GM19463 (cell line): Measurements from ENCODE around the gene AATK.
"Not testable (repeated sequence)": the region's sequence is repeated elsewhere in the genome, so short reads cannot be mapped to it uniquely, and the experiment has no call there.

Source experiments
- ATAC-seq: cut with Tn5 transposase; IDR thresholded peaks from one replicate; pipeline ENCODE4 v1.9.1; 2021; ENCODE audit warnings: mild to moderate bottlenecking, moderate library complexity; ENCODE audit not compliant: unreplicated experiment

Gene AATK

GRCh38 chr17:81163051-81163695 is 2.8 kb downstream of the AATK start:
- ATAC-seq, result no peak

DNA sequence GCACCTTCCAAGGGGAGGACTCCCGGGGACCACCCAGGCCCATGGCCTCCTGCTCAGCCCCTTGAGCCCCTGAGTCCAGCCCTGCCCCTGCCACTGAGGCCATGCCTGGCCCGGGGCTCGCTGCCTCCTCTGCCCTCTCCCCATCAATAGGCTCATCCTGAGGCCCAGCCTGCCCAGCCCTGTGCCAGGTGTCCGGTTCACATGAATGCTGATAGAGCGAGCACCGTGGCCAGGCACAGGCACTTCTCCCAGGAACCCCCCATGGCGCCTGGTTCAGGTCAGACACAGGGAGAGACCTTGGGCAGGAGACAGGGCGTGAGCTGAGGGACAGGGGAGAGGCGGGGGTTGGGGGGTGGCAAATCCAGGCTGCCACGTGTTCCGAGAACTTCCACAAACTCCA is 3.5 kb downstream of the AATK start:
- ATAC-seq, result no peak

GRCh38 chr17:81161972-81162371 is 4.0 kb downstream of the AATK start:
- no peak for ATAC-seq

DNA sequence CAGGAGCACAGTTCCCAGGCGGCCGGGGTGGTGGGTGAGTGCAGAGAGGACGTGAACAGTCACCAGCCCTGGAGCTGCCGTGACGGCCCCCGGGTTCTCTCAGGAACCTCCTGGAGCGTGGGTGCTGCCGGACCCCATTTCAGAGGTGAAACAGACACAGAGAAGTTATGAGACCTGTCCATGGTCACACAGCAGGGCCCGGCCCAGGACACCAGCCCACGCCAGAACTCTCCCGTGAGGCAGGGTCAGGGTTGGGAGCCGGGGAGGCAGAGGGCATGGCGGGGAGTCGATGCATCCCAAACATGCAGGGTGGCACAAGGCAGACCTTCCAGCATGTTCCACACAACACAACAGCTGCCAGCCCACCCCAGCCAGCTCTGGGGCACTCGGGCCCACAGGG is 4.5 kb downstream of the AATK start:
- no peak for ATAC-seq

DNA sequence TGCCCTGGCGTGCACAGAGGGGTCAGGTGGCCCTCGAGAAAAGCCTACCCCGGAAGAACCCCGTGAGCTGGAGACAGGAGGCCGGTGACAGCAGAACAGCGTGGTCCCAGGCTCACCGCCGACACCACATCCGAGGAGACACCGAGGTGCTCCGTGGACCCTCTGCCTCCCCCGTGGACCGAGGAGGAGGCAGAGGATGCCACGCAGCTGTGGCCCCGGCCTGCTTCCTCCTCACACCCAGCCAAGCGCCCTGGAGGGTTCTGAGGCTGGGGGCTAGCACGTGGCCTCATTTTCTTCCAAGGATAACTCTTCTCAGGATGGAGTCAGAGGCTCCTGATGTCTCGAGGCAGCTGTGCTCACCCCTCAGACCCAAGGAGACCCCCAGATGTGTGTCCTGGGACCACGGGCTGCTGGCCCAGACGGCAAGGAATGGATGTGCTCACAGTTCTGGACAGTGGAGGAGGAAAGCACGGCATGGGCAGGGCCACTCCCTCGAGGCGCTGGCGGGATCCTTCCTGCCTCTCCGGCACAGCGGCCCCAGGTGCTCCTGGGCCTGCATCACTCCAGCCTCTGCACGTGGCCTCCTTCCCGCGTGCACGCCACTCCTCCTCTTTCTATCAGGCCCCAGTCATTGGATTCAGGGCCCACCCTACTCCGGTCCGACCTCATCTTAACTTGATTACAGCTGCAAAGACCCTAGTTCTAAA is 5.1 kb downstream of the AATK start:
- ATAC-seq, result no peak

DNA sequence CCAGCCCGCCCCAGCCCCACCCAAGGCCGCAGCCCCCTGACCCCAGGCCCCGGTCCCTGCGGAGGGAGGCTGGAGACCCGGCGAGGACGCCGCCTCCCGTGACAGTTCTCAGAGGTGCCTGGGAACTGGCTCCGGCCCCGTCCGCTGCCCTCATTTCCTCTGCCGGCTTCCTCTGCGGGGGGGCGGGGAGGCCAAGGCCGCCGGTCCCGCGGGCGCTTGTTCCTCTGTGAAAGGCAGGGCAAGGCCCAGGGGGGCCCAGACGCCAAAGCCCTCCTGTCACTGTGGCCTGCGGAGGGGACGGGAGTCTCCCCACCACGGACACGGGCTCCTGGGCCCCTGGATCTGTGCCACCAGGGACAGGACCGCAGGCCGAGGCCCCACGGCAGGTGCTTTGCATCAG is 5.7 kb downstream of the AATK start:
- ATAC-seq, result no peak

DNA sequence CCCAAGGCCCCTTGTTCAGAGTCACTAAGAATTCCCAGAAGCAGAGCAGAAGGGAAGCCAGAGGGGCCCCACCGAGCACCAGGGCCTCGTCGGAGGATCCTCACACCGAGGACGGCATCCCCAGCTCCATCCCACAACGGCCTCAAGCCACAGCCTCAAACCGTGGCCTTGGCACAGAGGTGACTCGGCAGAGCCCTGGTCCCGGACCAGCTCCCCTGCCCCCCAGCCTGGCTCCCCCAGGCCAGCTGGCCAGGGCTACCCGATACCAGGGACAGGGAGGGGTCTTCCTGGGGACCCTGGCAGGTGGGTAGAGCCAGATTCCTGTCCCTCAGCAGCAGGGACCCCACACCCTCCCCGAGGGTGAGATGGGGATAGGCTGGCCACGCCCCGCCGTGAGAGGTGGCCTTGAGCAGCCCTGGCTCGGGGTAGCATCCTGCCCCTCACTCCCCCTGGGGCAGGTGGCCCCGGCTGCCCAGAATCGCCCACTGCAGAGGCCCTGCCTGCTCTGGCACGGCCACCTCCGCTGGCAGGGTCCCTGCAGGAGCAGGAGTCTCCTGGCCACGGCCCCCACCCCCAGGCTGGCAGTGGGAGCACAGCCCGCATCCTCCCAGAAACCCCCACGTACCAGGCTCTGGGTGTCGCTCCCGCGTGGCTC is 6.3 kb downstream of the AATK start:
- ATAC-seq, result no peak

GRCh38 chr17:81158688-81159590 is 7.1 kb downstream of the AATK start:
- no peak for ATAC-seq

DNA sequence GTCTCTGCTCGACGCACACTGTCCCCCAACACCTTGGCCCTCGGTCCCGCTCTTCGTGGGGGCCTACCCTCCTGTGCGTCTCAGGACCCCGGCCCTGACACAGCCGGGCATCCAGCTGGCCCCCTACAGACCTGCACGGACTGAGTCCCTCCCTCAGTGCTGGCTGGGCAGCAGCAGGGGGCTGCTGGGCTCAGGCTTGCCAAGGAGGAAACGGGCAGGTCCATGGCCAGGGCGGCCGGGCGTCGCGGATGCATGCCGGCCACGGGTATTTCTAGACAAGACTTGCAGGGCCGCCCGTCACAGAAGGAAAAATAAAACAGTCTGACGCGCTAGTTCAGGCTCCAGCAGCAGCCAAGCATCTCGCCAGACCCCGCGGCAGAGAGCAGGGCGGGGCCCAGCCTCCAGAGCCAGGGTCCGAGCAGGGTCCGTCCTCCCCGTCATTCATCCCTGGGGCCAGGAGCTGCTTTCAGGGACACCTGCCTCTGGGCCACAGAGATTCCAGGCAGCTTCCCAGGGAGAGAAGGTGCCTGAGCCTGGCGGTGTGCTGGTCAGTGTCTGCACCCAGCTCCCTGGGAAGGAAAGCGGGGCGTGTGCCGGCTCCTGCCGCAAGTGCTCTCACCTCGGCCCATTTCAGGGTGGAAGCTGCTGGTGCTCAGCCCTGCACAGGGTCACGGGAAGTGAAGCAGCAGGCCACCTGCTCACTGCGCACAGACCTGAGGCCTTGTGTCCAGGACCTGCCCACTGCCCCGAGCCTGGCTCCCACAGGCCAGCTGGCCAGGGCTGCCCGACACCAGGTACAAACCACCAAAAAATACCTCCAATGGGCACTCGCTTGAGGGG is 8.0 kb downstream of the AATK start:
- ATAC-seq, result no peak

DNA sequence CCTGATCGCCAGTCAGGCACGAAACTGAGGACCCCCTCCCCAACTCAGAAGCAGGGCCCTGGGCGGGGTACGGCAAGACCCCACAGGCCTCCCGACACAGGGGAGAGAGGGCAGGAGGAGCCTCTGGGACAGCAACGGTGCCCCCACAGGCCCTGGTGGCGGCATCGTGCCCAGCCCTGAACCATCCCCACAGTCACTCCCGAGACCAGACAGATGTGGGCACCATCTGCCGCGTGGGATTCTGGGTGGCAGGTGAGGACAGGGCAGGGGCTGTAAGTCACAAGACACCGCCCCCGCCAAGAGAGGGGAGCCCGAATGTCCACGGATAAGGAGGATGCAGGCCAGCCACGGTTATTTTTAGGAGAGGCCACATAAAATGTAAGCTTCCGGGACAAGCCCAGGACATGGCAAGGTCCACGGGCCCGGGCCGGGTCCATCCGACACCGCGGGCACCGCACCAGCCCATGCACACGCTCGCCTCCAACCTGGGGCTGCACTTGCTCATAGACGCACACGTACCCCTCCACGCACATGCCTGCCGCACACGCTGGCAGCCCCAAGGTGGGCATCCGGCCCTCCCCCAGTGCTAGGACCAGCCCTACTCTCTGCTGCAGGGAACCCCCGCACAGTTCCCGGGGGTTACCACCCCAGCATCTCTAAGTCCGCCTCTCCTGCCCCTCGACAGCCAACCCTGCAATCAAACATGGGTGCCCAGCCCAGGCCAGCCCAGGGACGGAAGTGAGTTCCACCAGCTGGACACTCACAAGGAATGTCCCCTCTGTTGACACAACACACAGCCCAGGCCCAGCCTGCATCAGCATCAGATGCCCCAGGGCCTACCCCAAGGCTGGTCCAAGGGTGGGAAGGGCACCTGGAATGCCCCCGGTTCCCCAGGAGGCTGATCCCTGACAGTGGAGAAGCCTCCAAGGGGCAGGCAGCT is 8.9 kb downstream of the AATK start:
- ATAC-seq, result no peak

DNA sequence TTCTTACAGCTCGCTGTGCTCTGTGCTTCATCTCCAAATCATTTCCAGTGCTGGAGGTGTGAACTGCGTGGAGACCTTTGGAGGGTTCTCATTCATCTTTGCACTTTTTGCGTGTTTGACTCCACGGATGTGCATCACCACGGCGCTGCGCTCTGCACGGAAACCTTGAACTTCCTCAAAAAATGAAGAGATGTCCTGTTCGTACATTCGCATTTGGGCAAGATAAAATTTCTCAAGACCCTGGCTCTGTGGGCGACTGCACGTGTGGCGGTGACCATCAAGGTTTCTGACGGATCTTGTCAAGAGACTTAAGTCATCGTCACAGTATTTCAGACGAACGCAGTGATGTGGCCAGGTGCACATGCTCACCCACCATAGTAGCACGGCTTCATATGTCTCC is 11.1 kb downstream of the AATK start:
- ATAC-seq, result no peak

GRCh38 chr17:81154016-81154415 is 12.0 kb downstream of the AATK start:
- ATAC-seq, result not testable (repeated sequence)

- no peak for ATAC-seq
Measured at GRCh38 chr17:81153340-81153803, 12.6 kb downstream of the AATK start.

- ATAC-seq, result no peak
Measured at GRCh38 chr17:81152288-81152828, 13.7 kb downstream of the AATK start.

- no peak for ATAC-seq
Measured at GRCh38 chr17:81151278-81151677, 14.7 kb downstream of the AATK start.

- no peak for ATAC-seq
Measured at GRCh38 chr17:81150377-81151077, 15.5 kb downstream of the AATK start.

DNA sequence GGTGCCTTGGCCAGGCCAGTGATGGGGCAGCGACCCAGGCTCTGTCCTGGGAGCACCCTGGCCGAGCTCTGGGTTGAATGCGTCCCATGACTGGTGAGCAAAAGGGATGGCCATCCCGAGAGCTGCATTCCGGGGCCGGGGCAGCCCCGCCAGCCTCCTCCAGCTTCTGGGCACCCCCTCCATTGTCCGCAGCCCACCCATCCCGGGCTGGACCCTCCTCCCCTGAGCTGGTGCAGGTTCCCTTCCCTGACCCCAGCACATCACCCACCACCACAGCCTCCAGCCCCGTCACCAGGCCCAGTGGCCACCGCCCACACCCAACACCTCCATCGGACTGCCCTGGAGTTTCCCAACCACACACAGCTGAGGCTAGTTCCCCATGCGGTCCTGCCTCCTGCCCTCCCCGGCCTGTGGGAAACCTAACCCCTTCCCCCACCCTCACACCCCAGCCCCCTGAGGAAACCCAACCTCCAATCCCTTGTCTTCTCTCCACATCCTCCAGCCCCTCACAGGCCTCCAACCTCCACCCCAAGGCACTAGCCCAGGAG is 17.0 kb downstream of the AATK start:
- ATAC-seq, result no peak

- ATAC-seq, result no peak
Measured at GRCh38 chr17:81148571-81148970, 17.4 kb downstream of the AATK start.
